Epithelial cell of esophagus (primary cell): ENCODE data around the gene BPIFB6.

ENCODE experiments used
- DNase-seq: peaks from one replicate; pipeline ENCODE4 v3.0.0; 2010; ENCODE audit warnings: low read depth
- H3K4me3 ChIP-seq: 2 replicates; pipeline ENCODE4 v1.5.1; 2011; ENCODE audit warnings: mild to moderate bottlenecking, low read length, control low read depth
- CTCF ChIP-seq: IDR thresholded peaks from 2 replicates; pipeline ENCODE4 v1.5.1; 2011; ENCODE audit warnings: low read depth, mild to moderate bottlenecking, low read length, control low read depth, inconsistent platforms; ENCODE audit not compliant: insufficient read depth; ENCODE audit errors: missing control alignments

Gene BPIFB6

GRCh38 chr20:33014336-33015113 lies 16.9 kb upstream of the BPIFB6 start:
- no peak for DNase-seq

GRCh38 chr20:33015114-33015484 lies 16.3 kb upstream of the BPIFB6 start:
- no peak for DNase-seq
- no peak for TF ChIP-seq CTCF

More at GRCh38 chr20:33014336-33015113, 16.9 kb upstream of the BPIFB6 start:
- H3K4me3 ChIP-seq = no peak overlapping the region
- TF ChIP-seq CTCF = no peak

GRCh38 chr20:33015700-33016580 lies 15.5 kb upstream of the BPIFB6 start:
- H3K4me3 ChIP-seq = no peak overlapping the region
- no peak for TF ChIP-seq CTCF
- DNase-seq = no peak

More at GRCh38 chr20:33015114-33015484, 16.3 kb upstream of the BPIFB6 start:
- no peak overlapping the region for H3K4me3 ChIP-seq

GRCh38 chr20:33016581-33017109 lies 14.8 kb upstream of the BPIFB6 start:
- no peak overlapping the region for H3K4me3 ChIP-seq
- no peak for DNase-seq
- TF ChIP-seq CTCF = no peak

GRCh38 chr20:33017542-33017941 lies 13.9 kb upstream of the BPIFB6 start:
- TF ChIP-seq CTCF = no peak
- no peak for DNase-seq
- H3K4me3 ChIP-seq = no peak overlapping the region

GRCh38 chr20:33018169-33018931 lies 13.1 kb upstream of the BPIFB6 start:
- DNase-seq = no peak
- H3K4me3 ChIP-seq = no peak overlapping the region
- TF ChIP-seq CTCF = no peak
